Measurements from ENCODE around the gene C4orf46. TPM values are rescaled to one million over a fixed set of nuclear protein-coding genes. Genes with fewer than 3 reads are reported as not detected.

C4orf46 gene
- total RNA-seq, 1 experiment from 2014 or later = 12.2 TPM

DNA sequence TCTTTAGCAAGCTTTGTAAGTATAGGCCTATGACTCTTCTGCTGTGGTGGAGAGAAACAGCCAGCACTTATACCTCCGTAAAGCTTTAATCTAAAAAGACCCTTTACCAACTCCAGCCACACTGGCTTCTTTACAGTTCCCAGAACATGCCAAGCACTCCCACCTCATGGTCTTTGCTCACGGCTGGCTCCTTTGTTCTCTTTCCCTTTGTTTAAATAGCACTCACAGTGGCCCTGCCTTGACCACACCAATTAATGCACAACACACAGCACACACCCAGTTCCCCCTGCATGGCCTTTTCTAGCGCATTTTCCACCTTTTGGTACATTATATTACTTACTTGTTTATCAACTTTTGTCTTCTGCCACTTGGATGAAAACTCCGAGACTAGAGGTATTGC, 32.6 kb upstream of the C4orf46 start:
- H3K9me3 ChIP-seq (ENCODE audit: control insufficient read depth, insufficient read depth, low read depth, low read length) = no peaks in the 10 kb centered on the region
- ChIA-PET CTCF (no interaction called here), POLR2A (no interaction called here)
- no peak overlapping the region for H3K4me3 ChIP-seq (ENCODE audit: low read depth in 2 of 2, low read length in 2 of 2)
- intact Hi-C loops (cut with micrococcal nuclease; ENCODE audit: unreplicated experiment) = no loop called here
- H3K27me3 ChIP-seq (ENCODE audit: control insufficient read depth, insufficient read depth, low read length) = no peaks in the 10 kb centered on the region
- TF ChIP-seq, protein P1, sequence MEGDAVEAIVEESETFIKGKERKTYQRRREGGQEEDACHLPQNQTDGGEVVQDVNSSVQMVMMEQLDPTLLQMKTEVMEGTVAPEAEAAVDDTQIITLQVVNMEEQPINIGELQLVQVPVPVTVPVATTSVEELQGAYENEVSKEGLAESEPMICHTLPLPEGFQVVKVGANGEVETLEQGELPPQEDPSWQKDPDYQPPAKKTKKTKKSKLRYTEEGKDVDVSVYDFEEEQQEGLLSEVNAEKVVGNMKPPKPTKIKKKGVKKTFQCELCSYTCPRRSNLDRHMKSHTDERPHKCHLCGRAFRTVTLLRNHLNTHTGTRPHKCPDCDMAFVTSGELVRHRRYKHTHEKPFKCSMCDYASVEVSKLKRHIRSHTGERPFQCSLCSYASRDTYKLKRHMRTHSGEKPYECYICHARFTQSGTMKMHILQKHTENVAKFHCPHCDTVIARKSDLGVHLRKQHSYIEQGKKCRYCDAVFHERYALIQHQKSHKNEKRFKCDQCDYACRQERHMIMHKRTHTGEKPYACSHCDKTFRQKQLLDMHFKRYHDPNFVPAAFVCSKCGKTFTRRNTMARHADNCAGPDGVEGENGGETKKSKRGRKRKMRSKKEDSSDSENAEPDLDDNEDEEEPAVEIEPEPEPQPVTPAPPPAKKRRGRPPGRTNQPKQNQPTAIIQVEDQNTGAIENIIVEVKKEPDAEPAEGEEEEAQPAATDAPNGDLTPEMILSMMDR (IDR thresholded peaks at IDR 0.05) = no peak
- TF ChIP-seq TCF7L2 (IDR thresholded peaks at IDR 0.05; ENCODE audit: low read depth, low read length) (no peak), SIN3A (IDR thresholded peaks at IDR 0.05; ENCODE audit: borderline replicate concordance, insufficient read depth, low read depth, low read length) (no peak), POLR2AphosphoS5 (IDR thresholded peaks at IDR 0.05; ENCODE audit: low read depth, low read length) (no peak)
- TF ChIP-seq, protein P2, sequence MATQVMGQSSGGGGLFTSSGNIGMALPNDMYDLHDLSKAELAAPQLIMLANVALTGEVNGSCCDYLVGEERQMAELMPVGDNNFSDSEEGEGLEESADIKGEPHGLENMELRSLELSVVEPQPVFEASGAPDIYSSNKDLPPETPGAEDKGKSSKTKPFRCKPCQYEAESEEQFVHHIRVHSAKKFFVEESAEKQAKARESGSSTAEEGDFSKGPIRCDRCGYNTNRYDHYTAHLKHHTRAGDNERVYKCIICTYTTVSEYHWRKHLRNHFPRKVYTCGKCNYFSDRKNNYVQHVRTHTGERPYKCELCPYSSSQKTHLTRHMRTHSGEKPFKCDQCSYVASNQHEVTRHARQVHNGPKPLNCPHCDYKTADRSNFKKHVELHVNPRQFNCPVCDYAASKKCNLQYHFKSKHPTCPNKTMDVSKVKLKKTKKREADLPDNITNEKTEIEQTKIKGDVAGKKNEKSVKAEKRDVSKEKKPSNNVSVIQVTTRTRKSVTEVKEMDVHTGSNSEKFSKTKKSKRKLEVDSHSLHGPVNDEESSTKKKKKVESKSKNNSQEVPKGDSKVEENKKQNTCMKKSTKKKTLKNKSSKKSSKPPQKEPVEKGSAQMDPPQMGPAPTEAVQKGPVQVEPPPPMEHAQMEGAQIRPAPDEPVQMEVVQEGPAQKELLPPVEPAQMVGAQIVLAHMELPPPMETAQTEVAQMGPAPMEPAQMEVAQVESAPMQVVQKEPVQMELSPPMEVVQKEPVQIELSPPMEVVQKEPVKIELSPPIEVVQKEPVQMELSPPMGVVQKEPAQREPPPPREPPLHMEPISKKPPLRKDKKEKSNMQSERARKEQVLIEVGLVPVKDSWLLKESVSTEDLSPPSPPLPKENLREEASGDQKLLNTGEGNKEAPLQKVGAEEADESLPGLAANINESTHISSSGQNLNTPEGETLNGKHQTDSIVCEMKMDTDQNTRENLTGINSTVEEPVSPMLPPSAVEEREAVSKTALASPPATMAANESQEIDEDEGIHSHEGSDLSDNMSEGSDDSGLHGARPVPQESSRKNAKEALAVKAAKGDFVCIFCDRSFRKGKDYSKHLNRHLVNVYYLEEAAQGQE (IDR thresholded peaks at IDR 0.05; ENCODE audit: insufficient read depth in 1 of 2, low read depth in 2 of 2, low read length in 1 of 2) = no peak
- no peak for ATAC-seq
- BruUV-seq (replicated peaks) = no TSS peak
- H3K4me1 ChIP-seq (ENCODE audit: control insufficient read depth, insufficient read depth, low read length) = no peaks in the 10 kb centered on the region
- peaks cover 10% of the 10 kb centered on the region; the same call in 1 of the 2 replicates for H3K36me3 ChIP-seq (ENCODE audit: control insufficient read depth, insufficient read depth, low read length)
- H3K27ac ChIP-seq (ENCODE audit: low read length) = no peak overlapping the region
- in situ Hi-C loops (cut with HindIII; ENCODE audit: low pct_unique_long_range_greater_than_20kb, low sequenced_read_pairs) = no loop called here
- DNase-seq (ENCODE audit: low read depth, low spot score) = no peak

DNA sequence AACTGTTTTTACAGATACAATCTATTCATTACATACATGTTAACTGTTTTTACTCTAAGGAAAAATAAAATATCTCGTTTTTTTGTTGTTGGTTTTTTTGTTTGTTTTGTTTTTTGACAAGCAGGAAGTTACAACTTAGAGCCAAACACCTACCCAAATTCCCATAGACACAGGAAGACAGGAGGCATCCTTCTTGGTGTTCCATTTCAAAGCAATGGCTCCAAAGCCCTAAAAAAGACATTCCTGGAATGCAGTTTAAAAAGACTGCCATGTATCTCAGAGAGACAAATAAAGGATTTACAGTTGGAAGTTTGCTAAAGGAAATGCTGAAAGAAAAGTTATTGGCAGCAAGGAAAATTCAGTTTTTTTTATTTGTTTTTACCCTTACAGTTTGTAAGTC, 17.1 kb upstream of the C4orf46 start:
- H3K27ac ChIP-seq (ENCODE audit: low read length) = no peak overlapping the region
- ChIA-PET CTCF (no interaction called here), POLR2A (no interaction called here)
- no peaks in the 10 kb centered on the region for H3K36me3 ChIP-seq (ENCODE audit: control insufficient read depth, insufficient read depth, low read length)
- H3K27me3 ChIP-seq (ENCODE audit: control insufficient read depth, insufficient read depth, low read length) = no peaks in the 10 kb centered on the region
- BruUV-seq (replicated peaks) = no TSS peak
- no peak overlapping the region for H3K4me3 ChIP-seq (ENCODE audit: low read depth in 2 of 2, low read length in 2 of 2)
- intact Hi-C loops (cut with micrococcal nuclease; ENCODE audit: unreplicated experiment) = no loop called here
- no peak for DNase-seq (ENCODE audit: low read depth, low spot score)
- in situ Hi-C loops (cut with HindIII; ENCODE audit: low pct_unique_long_range_greater_than_20kb, low sequenced_read_pairs) = no loop called here
- no peaks in the 10 kb centered on the region for H3K4me1 ChIP-seq (ENCODE audit: control insufficient read depth, insufficient read depth, low read length)
- no peaks in the 10 kb centered on the region for H3K9me3 ChIP-seq (ENCODE audit: control insufficient read depth, insufficient read depth, low read depth, low read length)
- TF ChIP-seq, protein P2 (IDR thresholded peaks at IDR 0.05; ENCODE audit: insufficient read depth in 1 of 2, low read depth in 2 of 2, low read length in 1 of 2) = no peak
- no peak for ATAC-seq

All from Panc1 (cell line).